ENCODE results near the gene PGLYRP3.

GRCh38 chr1:153346077-153346723, 33.4 kb upstream of the PGLYRP3 start:
- TF ChIP-seq CTCF (IDR thresholded peaks at IDR 0.05; ENCODE audit: low read length) (no peak), EZH2 (IDR thresholded peaks at IDR 0.05; ENCODE audit: borderline replicate concordance, low read length) (no peak)

All from OCI-LY1 (cell line).